Activated CD8-positive, alpha-beta memory T cell treated with anti-CD3 and anti-CD28 coated beads, Interleukin-2, amount 50 U/mL, for 4 hours (primary cell): Measurements from ENCODE around the gene RNF19B.
"Not testable (repeated sequence)": the region's sequence is repeated elsewhere in the genome, so short reads cannot be mapped to it uniquely, and the experiment has no call there.

Experiments
- DNase-seq: peaks from one replicate; pipeline ENCODE4 v3.0.0-alpha.2; 2020

The RNF19B gene

GRCh38 chr1:32964461-32965250, at the start of gene RNF19B:
Gene RNF19B, minus strand, starts transcription at chr1:32964809. Its CDS starts 124 bp downstream, at chr1:32964685.
- DNase-seq, result peak; percentile 95

DNA sequence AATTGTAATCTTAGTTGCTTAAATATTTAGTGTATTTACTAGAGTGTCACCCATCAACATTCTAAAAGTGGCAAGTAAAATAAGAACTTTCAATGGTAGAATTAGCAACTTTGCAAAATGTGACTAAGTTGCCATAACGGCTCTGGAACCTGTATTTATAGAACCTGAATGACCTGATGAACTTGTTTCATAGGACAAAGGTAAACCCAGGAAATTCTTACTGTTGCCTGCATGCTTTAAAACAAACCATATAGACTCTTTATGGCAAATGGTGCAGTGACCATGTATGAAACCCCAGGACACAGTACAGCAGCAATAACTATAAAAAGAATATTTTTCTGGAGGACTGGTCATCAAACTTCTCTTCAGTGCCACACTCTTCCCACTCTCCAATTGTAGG, 49.2 kb upstream of the RNF19B start:
- DNase-seq, result no peak

- no peak for DNase-seq
Observed at GRCh38 chr1:33012165-33012564, 47.6 kb upstream of the RNF19B start.

- DNase-seq, result no peak
Observed at GRCh38 chr1:33010932-33011731, 46.5 kb upstream of the RNF19B start.

DNA sequence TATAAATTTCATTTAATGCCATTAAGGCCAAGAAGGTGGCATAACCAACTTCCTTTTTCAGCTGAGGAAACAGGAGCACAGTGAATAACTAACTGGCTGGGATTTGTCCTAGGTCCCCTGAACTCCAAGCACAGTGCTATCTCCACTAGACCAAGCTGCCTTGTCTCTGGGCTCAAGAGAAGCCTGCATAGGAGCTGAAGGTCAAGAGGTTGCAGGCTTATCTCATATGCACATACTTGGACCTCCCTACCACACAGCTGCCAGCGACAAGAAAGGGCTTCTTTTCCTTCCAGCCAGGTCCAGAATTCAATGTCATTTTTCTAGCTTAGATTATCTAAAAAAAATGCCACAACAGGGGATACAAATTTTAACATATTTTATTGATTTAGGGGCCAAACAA, 45.0 kb upstream of the RNF19B start:
- DNase-seq, result no peak

GRCh38 chr1:33008051-33008914, 43.7 kb upstream of the RNF19B start:
- no peak for DNase-seq

DNA sequence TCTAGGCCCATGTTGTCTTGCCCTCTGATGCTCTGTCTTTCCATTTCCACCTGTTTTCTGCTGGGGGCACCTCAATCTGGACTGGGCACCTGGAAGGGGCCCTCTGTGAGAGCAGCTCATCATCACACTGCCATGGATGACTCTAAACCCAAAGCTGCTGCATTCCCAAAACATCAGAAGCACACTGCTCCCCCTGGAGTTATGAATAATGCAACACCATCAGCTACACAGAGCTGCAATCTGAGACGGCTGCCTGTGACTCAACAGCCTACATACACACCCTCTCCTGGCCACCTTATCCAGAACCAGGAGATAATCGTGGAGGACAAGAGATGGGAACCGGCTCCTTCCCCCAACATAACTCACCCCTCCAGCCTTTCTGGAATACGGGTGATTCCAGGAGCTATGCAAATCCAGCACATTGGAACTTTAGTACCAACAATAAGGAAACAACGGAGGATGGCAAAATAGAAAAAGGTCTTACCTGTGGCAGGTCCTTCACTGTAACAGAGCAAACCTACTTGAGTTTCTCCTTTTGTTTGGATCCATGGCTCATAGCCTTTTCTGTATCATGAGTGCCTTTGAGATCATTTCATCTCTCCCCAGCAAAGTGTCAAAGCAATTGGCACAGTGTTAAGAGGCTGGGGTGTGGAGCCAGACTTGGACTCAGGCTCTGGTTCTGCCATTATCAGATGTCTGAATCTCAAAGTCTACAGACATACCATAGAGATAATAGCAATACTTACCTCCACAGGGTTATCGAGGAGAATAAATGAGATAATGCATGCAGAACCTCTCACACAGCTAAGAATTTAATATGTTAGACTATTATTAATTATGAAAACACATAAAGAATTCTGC, 42.8 kb upstream of the RNF19B start:
- DNase-seq, result no peak

- no peak for DNase-seq
Observed at GRCh38 chr1:33005838-33006421, 41.3 kb upstream of the RNF19B start.

GRCh38 chr1:33005117-33005837, 40.7 kb upstream of the RNF19B start:
- DNase-seq, result no peak

GRCh38 chr1:33004613-33005012, 40.0 kb upstream of the RNF19B start:
- DNase-seq, result no peak

- DNase-seq, result no peak
Observed at GRCh38 chr1:33003657-33004056, 39.0 kb upstream of the RNF19B start.

- DNase-seq, result no peak
Observed at GRCh38 chr1:33002006-33002405, 37.4 kb upstream of the RNF19B start.

DNA sequence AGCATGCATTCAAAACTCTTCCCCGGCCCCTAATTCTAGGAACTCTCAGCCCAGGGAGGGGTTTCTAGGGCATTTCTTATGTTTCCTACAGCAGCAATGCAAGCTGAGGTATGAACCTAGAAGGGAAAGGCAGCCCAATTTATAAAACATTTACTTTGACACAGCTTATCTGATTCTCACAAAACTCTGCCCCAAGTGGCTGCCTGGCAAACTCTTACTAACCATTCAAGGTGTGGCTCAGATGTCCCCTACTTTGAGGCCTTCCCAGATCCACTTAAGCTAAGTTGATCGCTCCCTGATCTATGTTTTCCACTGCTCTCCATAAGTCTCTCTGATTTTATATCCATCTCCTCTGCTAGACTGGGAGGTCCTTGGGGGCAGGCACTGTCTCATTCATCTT, 36.7 kb upstream of the RNF19B start:
- DNase-seq, result no peak

DNA sequence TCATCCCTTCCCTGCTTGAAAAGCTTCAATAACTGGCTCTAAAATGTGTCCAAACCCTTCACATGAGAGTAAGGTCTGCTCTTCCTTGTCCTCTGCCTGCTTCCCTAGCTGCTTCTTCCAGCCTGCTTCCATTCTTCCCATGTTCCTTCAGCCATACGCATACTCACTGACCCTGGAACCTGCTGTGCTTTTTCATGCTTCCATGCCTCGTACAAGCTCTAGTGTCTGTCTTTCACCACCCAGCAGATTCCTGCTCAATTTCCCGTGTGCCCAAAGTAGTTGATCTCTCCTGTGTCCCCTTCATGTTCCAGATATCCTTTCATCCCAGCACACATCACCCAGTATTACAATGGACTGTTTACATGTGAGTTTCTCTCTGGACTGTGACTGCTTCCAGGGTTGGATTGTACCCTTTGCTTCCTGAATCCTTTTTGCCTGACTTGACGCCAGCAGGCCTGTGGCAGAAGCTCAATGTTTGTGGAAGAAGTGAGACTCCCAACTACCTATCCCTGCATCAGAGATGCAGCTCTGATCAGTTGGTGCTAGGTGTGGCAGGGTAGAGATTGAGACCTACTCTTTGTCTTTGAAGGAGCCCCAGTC, 35.9 kb upstream of the RNF19B start:
- DNase-seq, result no peak

DNA sequence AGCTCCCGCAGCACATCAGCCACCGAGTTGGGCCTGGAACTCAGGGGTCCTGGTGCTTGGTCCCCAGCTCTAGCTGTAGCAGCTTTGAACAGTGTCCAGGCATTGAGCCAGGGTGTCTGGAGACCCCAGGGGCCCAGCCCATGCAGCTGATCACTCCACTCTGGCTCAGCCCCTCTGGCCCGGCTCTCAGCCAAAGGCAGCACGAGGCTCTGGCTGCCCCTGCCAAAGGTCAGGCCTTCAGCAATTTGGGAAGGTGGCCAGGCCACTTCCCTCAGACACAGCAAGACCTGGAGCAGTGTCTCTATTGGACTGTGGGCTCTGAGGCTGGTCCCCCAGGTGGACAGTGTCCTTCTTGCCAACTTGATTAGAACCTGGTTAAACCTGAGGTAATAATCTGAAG, 34.4 kb upstream of the RNF19B start:
- no peak for DNase-seq

DNA sequence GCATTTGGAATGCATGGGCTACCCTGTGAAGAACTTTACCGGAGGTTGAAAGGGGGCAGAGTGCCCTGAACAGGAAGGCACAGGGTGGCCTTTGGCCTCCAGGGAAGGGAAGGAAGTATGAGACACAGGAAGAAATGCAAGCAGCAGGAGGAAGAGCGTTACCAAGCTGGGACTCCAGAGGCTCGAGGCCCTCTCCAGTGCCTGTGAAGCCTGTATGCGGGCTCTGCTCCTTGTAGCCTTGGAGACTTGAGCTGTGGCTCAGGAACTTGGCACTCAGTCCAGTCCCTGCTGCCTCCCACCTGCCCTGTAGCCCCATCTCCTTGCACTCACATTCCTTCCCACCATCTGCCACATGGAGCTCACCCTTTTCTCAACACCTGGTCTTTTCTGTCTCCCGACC, 33.5 kb upstream of the RNF19B start:
- DNase-seq, result no peak

DNA sequence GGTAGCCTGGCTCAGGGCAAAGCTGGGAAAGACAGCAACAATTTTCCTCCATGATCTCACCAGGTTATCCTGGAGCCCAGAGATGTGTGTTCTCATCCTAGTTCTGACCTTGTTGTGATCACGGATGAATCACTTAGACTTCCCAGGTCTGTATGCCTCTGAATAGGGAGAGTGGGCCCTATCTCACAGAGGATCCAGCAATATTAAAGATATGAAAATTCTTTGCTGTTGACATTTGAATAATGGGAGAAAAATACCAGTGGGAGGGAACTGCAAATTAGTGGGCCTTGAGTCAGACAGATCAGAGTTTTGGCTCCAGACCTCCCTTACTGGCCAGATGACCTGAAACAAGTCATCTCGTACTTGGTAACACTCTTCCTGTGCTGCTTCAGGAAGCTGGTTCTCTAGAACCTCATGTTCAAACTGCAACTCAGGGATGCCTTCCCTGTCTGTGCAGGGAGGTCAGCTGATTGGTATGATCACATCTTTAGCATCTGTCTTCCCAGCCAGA, 32.8 kb upstream of the RNF19B start:
- DNase-seq, result no peak

DNA sequence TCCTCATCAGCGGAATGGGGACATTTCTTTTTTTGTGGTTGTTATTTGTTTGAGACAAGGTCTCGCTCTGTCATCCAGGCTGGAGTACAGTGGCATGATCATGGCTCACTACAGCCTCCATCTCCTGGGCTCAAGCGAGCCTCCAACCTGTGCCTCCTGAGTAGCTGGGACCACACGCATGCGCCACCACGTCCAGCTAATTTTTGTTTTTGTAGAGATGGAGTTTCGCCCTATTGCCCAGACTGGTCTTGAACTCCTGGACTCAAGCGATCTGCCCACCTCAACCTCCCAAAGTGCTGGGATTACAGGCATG, 28.7 kb upstream of the RNF19B start:
- DNase-seq, result not testable (repeated sequence)

DNA sequence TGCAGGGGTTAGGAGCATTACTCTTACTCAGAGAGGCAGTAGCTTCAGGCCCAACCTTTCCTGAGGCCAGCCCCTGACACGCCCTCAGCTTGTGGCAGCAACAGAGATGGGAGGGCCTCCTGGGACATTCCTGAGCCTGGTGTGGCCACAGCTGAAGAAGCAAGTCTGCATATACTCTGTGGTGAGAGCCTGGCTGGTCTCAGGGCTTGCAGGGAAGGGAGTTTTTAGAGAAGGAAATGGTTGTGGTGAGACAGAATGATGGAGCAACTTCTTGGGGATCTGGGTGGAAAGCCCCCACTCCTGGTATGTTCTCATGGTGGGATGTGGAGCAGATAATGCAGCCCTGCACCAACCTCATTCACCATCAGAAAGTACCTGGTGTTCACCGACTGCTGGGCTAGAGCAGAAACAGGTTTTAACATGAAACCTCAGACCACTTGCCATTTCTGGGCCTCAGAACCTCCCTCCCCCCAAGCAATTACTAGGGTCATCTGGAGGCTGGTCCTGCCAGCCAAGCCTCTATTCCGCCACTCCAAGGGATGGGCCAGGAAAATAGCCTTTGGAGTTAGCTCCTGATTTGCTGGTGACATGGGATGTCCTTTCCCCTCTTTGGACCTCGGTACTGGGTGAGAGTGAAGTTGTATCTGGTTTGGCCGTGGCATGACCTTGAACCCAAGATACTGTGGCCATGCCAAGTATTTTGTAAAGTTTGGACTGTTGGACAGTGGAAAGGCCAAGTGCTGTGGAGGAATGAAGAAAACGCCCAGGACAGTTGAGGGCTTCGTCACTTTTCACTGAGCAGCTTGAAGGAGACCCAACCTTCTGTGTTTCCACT, 28.1 kb upstream of the RNF19B start:
- DNase-seq, result no peak
